Gastroesophageal sphincter (tissue), 4 donors: Measurements from ENCODE around the gene KBTBD4. TPM values are rescaled to one million over a fixed set of nuclear protein-coding genes. Genes with fewer than 3 reads are reported as not detected.
"Not testable (repeated sequence)": the region's sequence is repeated elsewhere in the genome, so short reads cannot be mapped to it uniquely, and the experiment has no call there.

Source experiments
- ATAC-seq: fragments of 150-250 bp; one replicate; pipeline ENCODE4 v1.9.1; 2016; ENCODE audit warnings: mild to moderate bottlenecking, moderate library complexity
- H3K27ac ChIP-seq, 4 donors: fragments of 200-600 bp; sonication (generic) in 3 of 4; 1 replicate in 3 of 4; 2 replicates in 1 of 4; pipeline ENCODE4 v1.5.1; 2016 to 2019
- H3K27me3 ChIP-seq: fragments of 200-600 bp; sonication (generic); one replicate; pipeline ENCODE4 v1.5.1; 2019
- H3K36me3 ChIP-seq, 2 donors: fragments of 200-600 bp; sonication (generic); one replicate each; pipeline ENCODE4 v1.5.1; 2019; ENCODE audit warnings: control low read depth in 1 of 2
- H3K4me1 ChIP-seq, 3 donors: fragments of 200-600 bp; sonication (generic); 1 replicate in 2 of 3; 2 replicates in 1 of 3; pipeline ENCODE4 v1.5.1; 2016 to 2019; ENCODE audit warnings: control low read depth in 2 of 3
- H3K4me3 ChIP-seq, 2 donors: fragments of 200-600 bp; sonication (generic); one replicate each; pipeline ENCODE4 v1.5.1; 2019; ENCODE audit warnings: mild to moderate bottlenecking in 1 of 2, moderate library complexity in 1 of 2
- H3K9me3 ChIP-seq, 3 donors: fragments of 200-600 bp; sonication (generic); one replicate each; pipeline ENCODE4 v1.5.1; 2017 to 2019; ENCODE audit warnings: control low read depth in 2 of 3
- CTCF ChIP-seq, 4 experiments: fragments of 200-600 bp in 2 of 4; fragments of 450-650 bp in 2 of 4; sonication (generic) in 1 of 4; IDR thresholded peaks; one replicate each; pipeline ENCODE4 v1.5.1; 2017 to 2019; ENCODE audit warnings: antibody characterized with exemption in 4 of 4, mild to moderate bottlenecking in 2 of 4, moderate library complexity in 2 of 4
- EP300 ChIP-seq: sonication (generic); formaldehyde crosslinking; IDR thresholded peaks from one replicate; pipeline ENCODE4 v1.6.1; 2017; ENCODE audit warnings: antibody characterized with exemption, mild to moderate bottlenecking
- POLR2A ChIP-seq, 2 donors: fragments of 450-650 bp; IDR thresholded peaks; one replicate each; pipeline ENCODE4 v1.6.1; 2017; ENCODE audit warnings: antibody characterized with exemption in 2 of 2, mild to moderate bottlenecking in 2 of 2, moderate library complexity in 1 of 2
- POLR2AphosphoS5 ChIP-seq: sonication (generic); formaldehyde crosslinking; IDR thresholded peaks from one replicate; pipeline ENCODE4 v1.6.1; 2017; ENCODE audit warnings: antibody characterized with exemption
- WGBS, 2 donors: methylation state at CpG; one replicate each; pipeline ENCODE4 v1.1.5; 2018; ENCODE audit warnings: low coverage in 1 of 2; 5-methylcytosine and 5-hydroxymethylcytosine counted together
- total RNA-seq, 4 donors: library from RNA; depleted of rRNA; stranded (reverse); fragments of >200 nt; gene quantifications; one replicate each; pipeline ENCODE4 v1.1.0, GENCODE V29; 2016

The KBTBD4 gene
- total RNA-seq, 4 donors from 2014 or later, result 23.3 to 36.1 (median 27.0) TPM

- Histone ChIP-seq H3K27me3 (no peaks in the 10 kb centered on the region), H3K4me1 (peaks cover 0 to 30% (median 6%) of the 10 kb centered on the region in 3 donors), H3K4me3 (peak within 1 kb of the TSS; percentile 77 to 91), H3K36me3 (peaks cover 0 to 25% of the 10 kb centered on the region in 2 donors), H3K27ac (peak within 1 kb of the TSS; percentile 47 to 85 (median 74)), H3K9me3 (no peaks in the 10 kb centered on the region)
- 0 to 4% methylated on average over 4 to 5 of the region's 86 CpGs for whole genome bisulfite sequencing, 2 donors
- peak; percentile 97 for ATAC-seq
- no peak for TF ChIP-seq POLR2AphosphoS5
- TF ChIP-seq CTCF (IDR thresholded peaks at IDR 0.05), result no peak
- TF ChIP-seq POLR2A (IDR thresholded peaks at IDR 0.05), result peak; percentile 61 to 70
Measured at GRCh38 chr11:47565340-47566148, 13.2 kb downstream of the KBTBD4 start, which contains the start of gene PTPMT1. Gene PTPMT1 (plus strand): TSS chr11:47565599. CDS start chr11:47565623, 24 bp downstream.

GRCh38 chr11:47564933-47565339 lies 13.8 kb downstream of the KBTBD4 start:
- no peaks in the 10 kb centered on the region for H3K9me3 ChIP-seq
- H3K4me1 ChIP-seq, result peaks cover 0 to 30% (median 6%) of the 10 kb centered on the region in 3 donors
- H3K27ac ChIP-seq, result peak overlapping the region; percentile 47 to 85 (median 74)
- WGBS, 2 donors, result 17% methylated on average over 5 of the region's 11 CpGs; no CpG with 5 or more reads in 1 of the 2 donors
- no peaks in the 10 kb centered on the region for H3K27me3 ChIP-seq
- H3K4me3 ChIP-seq, result peak overlapping the region; percentile 77 to 91
- no peak for TF ChIP-seq POLR2A (IDR thresholded peaks at IDR 0.05)
- no peak for TF ChIP-seq EP300
- no peak for TF ChIP-seq POLR2AphosphoS5
- no peak for TF ChIP-seq CTCF (IDR thresholded peaks at IDR 0.05)
- H3K36me3 ChIP-seq, result peaks cover 0 to 19% of the 10 kb centered on the region in 2 donors
- no peak for ATAC-seq

GRCh38 chr11:47564366-47564765 lies 14.4 kb downstream of the KBTBD4 start:
- H3K9me3 ChIP-seq, H3K27me3 ChIP-seq, ATAC-seq, H3K4me3 ChIP-seq: not testable (repeated sequence)
- 98% methylated on average over 9 to 10 of the region's 10 CpGs for WGBS, 2 donors
- Histone ChIP-seq H3K27ac (peak overlapping the region in 1 of 4 donors; percentile 83), H3K4me1 (peaks cover 0 to 30% (median 6%) of the 10 kb centered on the region in 3 donors), H3K36me3 (peaks cover 0 to 14% of the 10 kb centered on the region in 2 donors)

- ATAC-seq, H3K36me3 ChIP-seq, H3K4me3 ChIP-seq, H3K27ac ChIP-seq, H3K9me3 ChIP-seq, H3K27me3 ChIP-seq: not testable (repeated sequence)
- peaks cover 0 to 28% (median 6%) of the 10 kb centered on the region in 3 donors for H3K4me1 ChIP-seq
- 100% methylated on average over 3 of the region's 4 CpGs; no CpG with 5 or more reads in 1 of the 2 donors for WGBS, 2 donors
Measured at GRCh38 chr11:47562393-47562792, 16.4 kb downstream of the KBTBD4 start.

GRCh38 chr11:47560426-47560825 lies 18.3 kb downstream of the KBTBD4 start:
- no peak overlapping the region for H3K4me3 ChIP-seq
- H3K27ac ChIP-seq, result no peak overlapping the region
- TF ChIP-seq CTCF (IDR thresholded peaks at IDR 0.05) (no peak), POLR2A (IDR thresholded peaks at IDR 0.05) (no peak), POLR2AphosphoS5 (no peak), EP300 (no peak)
- H3K4me1 ChIP-seq, result peaks cover 0 to 12% (median 0%) of the 10 kb centered on the region in 3 donors
- 80 to 81% methylated on average over 1 to 2 of the region's 2 CpGs for whole genome bisulfite sequencing, 2 donors
- no peak for ATAC-seq
- H3K36me3 ChIP-seq, result no peaks in the 10 kb centered on the region
- no peaks in the 10 kb centered on the region for H3K9me3 ChIP-seq
- no peaks in the 10 kb centered on the region for H3K27me3 ChIP-seq

- 100% methylated on average over 1 of the region's 1 CpG; no CpG with 5 or more reads in 1 of the 2 donors for WGBS, 2 donors
- Histone ChIP-seq H3K9me3 (no peaks in the 10 kb centered on the region), H3K4me3 (no peak overlapping the region), H3K4me1 (peaks cover 0 to 3% (median 0%) of the 10 kb centered on the region in 3 donors), H3K27me3 (no peaks in the 10 kb centered on the region), H3K27ac (no peak overlapping the region), H3K36me3 (no peaks in the 10 kb centered on the region)
- TF ChIP-seq CTCF (IDR thresholded peaks at IDR 0.05), result no peak
- no peak for TF ChIP-seq EP300
- TF ChIP-seq POLR2A (IDR thresholded peaks at IDR 0.05), result no peak
- no peak for TF ChIP-seq POLR2AphosphoS5
- no peak for ATAC-seq
Measured at GRCh38 chr11:47558695-47559094, 20.1 kb downstream of the KBTBD4 start.

- not testable (repeated sequence) for H3K9me3 ChIP-seq, ATAC-seq, H3K4me3 ChIP-seq, H3K27me3 ChIP-seq, H3K36me3 ChIP-seq, H3K27ac ChIP-seq
- H3K4me1 ChIP-seq, result peaks cover 0 to 11% (median 0%) of the 10 kb centered on the region in 3 donors
- 95 to 98% methylated on average over 7 to 11 of the region's 12 CpGs for WGBS, 2 donors
Measured at GRCh38 chr11:47557004-47557403, 21.8 kb downstream of the KBTBD4 start.
